ENCODE results near the gene DGKI.

- TF ChIP-seq POLR2A (IDR thresholded peaks at IDR 0.05; ENCODE audit: borderline replicate concordance, extremely low read depth, insufficient read depth, insufficient read length) (no peak), POLR2AphosphoS5 (IDR thresholded peaks at IDR 0.05; ENCODE audit: low read depth, low read length) (no peak), EZH2 (IDR thresholded peaks at IDR 0.05) (no peak), YY1 (IDR thresholded peaks at IDR 0.05; ENCODE audit: extremely low read depth, insufficient replicate concordance, low read depth, low read length) (no peak)
Observed at GRCh38 chr7:137718355-137718754, 128.4 kb downstream of the DGKI start.

Measured in HCT116 (cell line).